Neutrophil (primary cell): ENCODE data around the gene SOSTDC1.
"Not testable (repeated sequence)": the region's sequence is repeated elsewhere in the genome, so short reads cannot be mapped to it uniquely, and the experiment has no call there.

Source experiments
- H3K27ac ChIP-seq: fragments of 200-600 bp; sonication (generic); 2 replicates; pipeline ENCODE4 v1.5.1; 2016; ENCODE audit warnings: mild to moderate bottlenecking, moderate library complexity
- H3K27me3 ChIP-seq: fragments of 200-600 bp; sonication (generic); 2 replicates; pipeline ENCODE4 v1.6.0; 2016; ENCODE audit warnings: mild to moderate bottlenecking
- H3K36me3 ChIP-seq: fragments of 200-600 bp; sonication (generic); 2 replicates; pipeline ENCODE4 v1.5.1; 2017
- H3K4me1 ChIP-seq, 2 experiments: fragments of 200-600 bp in 1 of 2; sonication (generic) in 1 of 2; 1 replicate in 1 of 2; 2 replicates in 1 of 2; pipeline versions ENCODE4 v1.5.1 to v1.6.1; 2013 to 2016; ENCODE audit warnings: low read depth in 1 of 2, low read length in 1 of 2, mild to moderate bottlenecking in 1 of 2, moderate library complexity in 1 of 2; ENCODE audit not compliant: control insufficient read depth in 1 of 2, insufficient read depth in 1 of 2
- H3K4me3 ChIP-seq, 2 experiments: fragments of 200-600 bp in 1 of 2; sonication (generic) in 1 of 2; 1 replicate in 1 of 2; 2 replicates in 1 of 2; pipeline ENCODE4 v1.5.1; 2013 to 2016; ENCODE audit warnings: low read depth in 1 of 2, low read length in 1 of 2, mild to moderate bottlenecking in 1 of 2, moderate library complexity in 1 of 2
- H3K9me3 ChIP-seq: fragments of 200-600 bp; sonication (generic); 2 replicates; pipeline ENCODE4 v1.5.1; 2016
- CTCF ChIP-seq: fragments of 200-600 bp; sonication (generic); IDR thresholded peaks from 2 replicates; pipeline ENCODE4 v1.5.1; 2016; ENCODE audit warnings: antibody characterized with exemption

The SOSTDC1 gene

GRCh38 chr7:16462431-16462889, 3.1 kb downstream of the SOSTDC1 start:
- Histone ChIP-seq H3K36me3 (no peaks in the 10 kb centered on the region), H3K4me1 (no peaks in the 10 kb centered on the region), H3K9me3 (no peaks in the 10 kb centered on the region), H3K4me3 (no peak overlapping the region), H3K27ac (no peak overlapping the region), H3K27me3 (no peaks in the 10 kb centered on the region)
- no peak for TF ChIP-seq CTCF

- H3K27me3 ChIP-seq = no peaks in the 10 kb centered on the region
- no peak overlapping the region for H3K4me3 ChIP-seq
- no peaks in the 10 kb centered on the region for H3K4me1 ChIP-seq
- no peak for TF ChIP-seq CTCF
- H3K9me3 ChIP-seq = no peaks in the 10 kb centered on the region
- no peaks in the 10 kb centered on the region for H3K36me3 ChIP-seq
- H3K27ac ChIP-seq = no peak overlapping the region
These were observed 4.6 kb downstream of the SOSTDC1 start for GRCh38 chr7:16460789-16461493.

GRCh38 chr7:16456303-16456702, 9.2 kb downstream of the SOSTDC1 start:
- not testable (repeated sequence) for H3K4me1 ChIP-seq, H3K27ac ChIP-seq, H3K9me3 ChIP-seq, H3K27me3 ChIP-seq, H3K36me3 ChIP-seq, H3K4me3 ChIP-seq

GRCh38 chr7:16455591-16455990, 9.9 kb downstream of the SOSTDC1 start:
- no peaks in the 10 kb centered on the region for H3K4me1 ChIP-seq
- H3K36me3 ChIP-seq = no peaks in the 10 kb centered on the region
- H3K4me3 ChIP-seq = no peak overlapping the region
- TF ChIP-seq CTCF = no peak
- H3K27me3 ChIP-seq = no peaks in the 10 kb centered on the region
- no peak overlapping the region for H3K27ac ChIP-seq
- H3K9me3 ChIP-seq = no peaks in the 10 kb centered on the region

GRCh38 chr7:16450366-16450765, 15.2 kb downstream of the SOSTDC1 start:
- Histone ChIP-seq H3K4me3 (no peak overlapping the region), H3K9me3 (no peaks in the 10 kb centered on the region)
- no peak for TF ChIP-seq CTCF

GRCh38 chr7:16447876-16448275, 17.7 kb downstream of the SOSTDC1 start:
- no peaks in the 10 kb centered on the region for H3K9me3 ChIP-seq
- H3K4me3 ChIP-seq = no peak overlapping the region
- no peak overlapping the region for H3K27ac ChIP-seq
- no peaks in the 10 kb centered on the region for H3K36me3 ChIP-seq
- no peaks in the 10 kb centered on the region for H3K4me1 ChIP-seq
- TF ChIP-seq CTCF = no peak
- H3K27me3 ChIP-seq = no peaks in the 10 kb centered on the region

More at GRCh38 chr7:16450366-16450765, 15.2 kb downstream of the SOSTDC1 start:
- H3K4me1 ChIP-seq = no peaks in the 10 kb centered on the region
- H3K27ac ChIP-seq = no peak overlapping the region
- no peaks in the 10 kb centered on the region for H3K36me3 ChIP-seq
- no peaks in the 10 kb centered on the region for H3K27me3 ChIP-seq
